Lung (tissue), 12 donors: ENCODE results near the gene CRACDL. TPM values are rescaled to one million over a fixed set of nuclear protein-coding genes. Genes with fewer than 3 reads are reported as not detected.

Experiments used
- ATAC-seq: fragments of 200-7000 bp; cut with Tn5 transposase; one replicate; pipeline ENCODE4 v1.9.1; 2020; ENCODE audit warnings: moderate number of reproducible peaks; ENCODE audit not compliant: insufficient read depth, low FRiP score
- DNase-seq, 3 donors: peaks; one replicate each; pipeline ENCODE4 v3.0.0-alpha.2; 2013 to 2017
- H3K27ac ChIP-seq, 2 donors: one replicate each; pipeline ENCODE4 v1.5.1; 2013; ENCODE audit warnings: mild to moderate bottlenecking in 2 of 2, moderate library complexity in 2 of 2, control low read depth in 1 of 2, inconsistent platforms in 1 of 2, low read depth in 1 of 2, low read length in 1 of 2
- H3K27me3 ChIP-seq, 3 donors: one replicate each; pipeline ENCODE4 v1.5.1; 2013; ENCODE audit warnings: low read length in 2 of 3; ENCODE audit not compliant: control insufficient read depth in 3 of 3, insufficient read depth in 3 of 3
- H3K36me3 ChIP-seq, 4 donors: one replicate each; pipeline ENCODE4 v1.5.1; 2013; ENCODE audit warnings: low read length in 4 of 4, mild to moderate bottlenecking in 1 of 4, moderate library complexity in 1 of 4; ENCODE audit not compliant: control insufficient read depth in 4 of 4, insufficient read depth in 4 of 4
- H3K4me1 ChIP-seq, 5 donors: one replicate each; pipeline ENCODE4 v1.5.1; 2013; ENCODE audit warnings: low read length in 5 of 5, mild to moderate bottlenecking in 2 of 5, moderate library complexity in 1 of 5; ENCODE audit not compliant: control insufficient read depth in 5 of 5, insufficient read depth in 5 of 5
- H3K4me3 ChIP-seq: one replicate; pipeline ENCODE4 v1.5.1; 2013; ENCODE audit warnings: mild to moderate bottlenecking, control low read depth, moderate library complexity
- H3K9ac ChIP-seq, 2 donors: one replicate each; pipeline ENCODE4 v1.5.1; 2013; ENCODE audit warnings: low read length in 2 of 2, control low read depth in 1 of 2; ENCODE audit not compliant: insufficient read depth in 1 of 2
- H3K9me3 ChIP-seq, 4 donors: one replicate each; pipeline ENCODE4 v1.5.1; 2013; ENCODE audit warnings: low read length in 3 of 4, mild to moderate bottlenecking in 1 of 4, moderate library complexity in 1 of 4; ENCODE audit not compliant: control insufficient read depth in 4 of 4, insufficient read depth in 3 of 4
- WGBS, 2 donors: extraction: QIAGEN DNeasy Blood & Tissue Kit; methylation state at CpG; one replicate each; pipeline ENCODE4 v1.1.7; 2013; 5-methylcytosine and 5-hydroxymethylcytosine counted together
- polyA plus RNA-seq, 2 donors: library from polyadenylated mRNA; stranded (reverse); fragments of 200-250 nt; gene quantifications; one replicate each; pipeline ENCODE4 v1.2.1, GENCODE V29; 2013
- total RNA-seq, 2 donors: library from RNA; depleted of rRNA in 1 of 2; stranded (reverse); fragments of >200 nt in 1 of 2; gene quantifications; one replicate each; pipeline ENCODE4 v1.2.1, GENCODE V29; 2014 to 2021
- TF ChIP-seq, protein P1 (sequence below): IDR thresholded peaks from 2 replicates; pipeline ENCODE4 v1.5.1; 2012; ENCODE audit warnings: mild to moderate bottlenecking; ENCODE audit errors: control extremely low read depth, extremely low read depth
- donor health status: control.
- donor health status: control.
- donor health status: Bipolar disorder and iron deficiency.
- donor health status: healthy.
- donor health status: DM: yes; HTN: yes; CAD: no.

Gene CRACDL
- total and polyA plus RNA-seq, 4 donors, result 8.9 to 28.3 (median 13.2) TPM

DNA sequence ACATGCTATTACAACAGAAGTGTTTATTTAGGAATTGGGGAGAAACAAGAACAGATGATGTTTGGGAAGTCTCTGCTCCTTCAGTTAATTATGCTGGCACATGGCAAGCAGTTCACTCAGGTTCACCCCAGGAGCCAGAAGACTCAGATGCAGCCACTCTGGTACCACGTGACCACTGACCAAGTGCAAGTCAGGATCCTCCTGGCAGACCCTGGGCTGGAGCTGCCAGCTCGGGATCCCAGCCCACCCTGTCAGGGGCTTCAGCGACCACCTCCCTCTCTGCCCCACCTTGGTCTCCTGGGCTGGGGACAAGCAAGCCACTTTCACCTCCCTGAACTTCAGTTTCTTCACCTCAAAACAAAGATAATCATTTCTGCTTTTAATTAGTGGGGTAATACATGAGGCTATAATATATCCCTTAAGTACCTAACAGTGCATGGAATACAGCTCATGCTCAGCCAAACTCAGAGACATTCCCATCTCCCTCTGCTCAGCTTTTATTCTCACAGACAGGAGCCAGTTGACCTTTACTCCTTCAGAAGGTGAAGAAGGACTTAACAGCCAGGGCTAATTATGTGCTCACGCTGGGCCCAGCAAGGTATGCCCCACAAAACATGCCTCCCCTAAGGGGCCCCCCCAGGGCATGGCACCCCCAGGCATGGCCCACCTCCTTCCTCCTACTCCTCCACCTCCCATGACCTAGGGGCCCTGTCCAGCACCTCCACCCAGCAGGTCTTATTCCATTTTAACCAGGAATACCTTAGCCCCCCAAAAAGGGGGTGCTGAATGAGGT is 11.8 kb downstream of the CRACDL start:
- H3K9me3 ChIP-seq, result peaks cover 0 to 5% (median 2%) of the 10 kb centered on the region in 4 donors
- H3K27ac ChIP-seq, result no peak overlapping the region
- no peak for DNase-seq
- TF ChIP-seq, protein P1, sequence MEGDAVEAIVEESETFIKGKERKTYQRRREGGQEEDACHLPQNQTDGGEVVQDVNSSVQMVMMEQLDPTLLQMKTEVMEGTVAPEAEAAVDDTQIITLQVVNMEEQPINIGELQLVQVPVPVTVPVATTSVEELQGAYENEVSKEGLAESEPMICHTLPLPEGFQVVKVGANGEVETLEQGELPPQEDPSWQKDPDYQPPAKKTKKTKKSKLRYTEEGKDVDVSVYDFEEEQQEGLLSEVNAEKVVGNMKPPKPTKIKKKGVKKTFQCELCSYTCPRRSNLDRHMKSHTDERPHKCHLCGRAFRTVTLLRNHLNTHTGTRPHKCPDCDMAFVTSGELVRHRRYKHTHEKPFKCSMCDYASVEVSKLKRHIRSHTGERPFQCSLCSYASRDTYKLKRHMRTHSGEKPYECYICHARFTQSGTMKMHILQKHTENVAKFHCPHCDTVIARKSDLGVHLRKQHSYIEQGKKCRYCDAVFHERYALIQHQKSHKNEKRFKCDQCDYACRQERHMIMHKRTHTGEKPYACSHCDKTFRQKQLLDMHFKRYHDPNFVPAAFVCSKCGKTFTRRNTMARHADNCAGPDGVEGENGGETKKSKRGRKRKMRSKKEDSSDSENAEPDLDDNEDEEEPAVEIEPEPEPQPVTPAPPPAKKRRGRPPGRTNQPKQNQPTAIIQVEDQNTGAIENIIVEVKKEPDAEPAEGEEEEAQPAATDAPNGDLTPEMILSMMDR, result no peak
- H3K27me3 ChIP-seq, result no peaks in the 10 kb centered on the region
- 88 to 91% methylated on average over 4 of the region's 4 CpGs for WGBS, 2 donors
- H3K36me3 ChIP-seq, result no peaks in the 10 kb centered on the region
- ATAC-seq, result no peak
- no peak overlapping the region for H3K4me3 ChIP-seq
- H3K9ac ChIP-seq, result no peak overlapping the region
- H3K4me1 ChIP-seq, result no peaks in the 10 kb centered on the region

GRCh38 chr2:98923244-98923940 is 12.6 kb downstream of the CRACDL start:
- Histone ChIP-seq H3K9me3 (peaks cover 0 to 5% (median 2%) of the 10 kb centered on the region in 4 donors), H3K27me3 (no peaks in the 10 kb centered on the region), H3K27ac (no peak overlapping the region), H3K36me3 (no peaks in the 10 kb centered on the region), H3K4me3 (no peak overlapping the region), H3K4me1 (no peaks in the 10 kb centered on the region), H3K9ac (no peak overlapping the region)
- DNase-seq (no peak), ATAC-seq (no peak)
- WGBS, 2 donors, result 86 to 89% methylated on average over 1 of the region's 1 CpG
- TF ChIP-seq, protein P1, result no peak

GRCh38 chr2:98921062-98921461 is 15.0 kb downstream of the CRACDL start:
- ATAC-seq, result no peak

More at GRCh38 chr2:98921062-98921461, 15.0 kb downstream of the CRACDL start:
- DNase-seq, result no peak
- Histone ChIP-seq H3K4me3 (no peak overlapping the region), H3K9me3 (peaks cover 0 to 5% (median 2%) of the 10 kb centered on the region in 4 donors), H3K9ac (no peak overlapping the region), H3K27ac (no peak overlapping the region), H3K4me1 (no peaks in the 10 kb centered on the region), H3K27me3 (no peaks in the 10 kb centered on the region), H3K36me3 (no peaks in the 10 kb centered on the region)
- TF ChIP-seq, protein P1, result no peak
- WGBS, 2 donors, result 83 to 86% methylated on average over 9 of the region's 9 CpGs
